GM12875 (cell line): Measurements from ENCODE around the gene BTBD9.
A peak's percentile ranks its signal among the peaks of the same experiment; 100 is the strongest.

Experiments
- H3K4me3 ChIP-seq: one replicate; pipeline ENCODE4 v1.5.1; 2011; ENCODE audit warnings: low read depth, low read length, control low read depth
- CTCF ChIP-seq: IDR thresholded peaks from 2 replicates; pipeline ENCODE4 v1.5.1; 2011; ENCODE audit warnings: low read depth, mild to moderate bottlenecking, control low read depth, inconsistent platforms, low read length, moderate library complexity, borderline replicate concordance; ENCODE audit not compliant: insufficient read depth

Gene BTBD9

GRCh38 chr6:38639498-38640215 is at the start of gene BTBD9:
TSS of gene BTBD9 (minus strand) at chr6:38639929.
- H3K4me3 ChIP-seq: peak within 1 kb of the TSS; percentile 52
- no peak for TF ChIP-seq CTCF

GRCh38 chr6:38688579-38689087 is 48.9 kb upstream of the BTBD9 start:
- no peak overlapping the region for H3K4me3 ChIP-seq
- TF ChIP-seq CTCF: no peak

- H3K4me3 ChIP-seq: no peak overlapping the region
- TF ChIP-seq CTCF: no peak
Measured at GRCh38 chr6:38687549-38687948, 47.8 kb upstream of the BTBD9 start.

GRCh38 chr6:38687043-38687353 is 47.3 kb upstream of the BTBD9 start:
- no peak for TF ChIP-seq CTCF
- no peak overlapping the region for H3K4me3 ChIP-seq

GRCh38 chr6:38686270-38687042 is 46.7 kb upstream of the BTBD9 start:
- no peak for TF ChIP-seq CTCF
- no peak overlapping the region for H3K4me3 ChIP-seq

GRCh38 chr6:38684904-38685303 is 45.2 kb upstream of the BTBD9 start:
- no peak for TF ChIP-seq CTCF
- no peak overlapping the region for H3K4me3 ChIP-seq

GRCh38 chr6:38684237-38684636 is 44.5 kb upstream of the BTBD9 start:
- no peak for TF ChIP-seq CTCF
- H3K4me3 ChIP-seq: no peak overlapping the region
